ENCODE data around the gene STRBP. TPM values are rescaled to one million over a fixed set of nuclear protein-coding genes. Genes with fewer than 3 reads are reported as not detected.
"Not testable (repeated sequence)": the region's sequence is repeated elsewhere in the genome, so short reads cannot be mapped to it uniquely, and the experiment has no call there.

STRBP gene
- total RNA-seq, 2 donors from 2014 or later, result 77.2 to 83.3 TPM

DNA sequence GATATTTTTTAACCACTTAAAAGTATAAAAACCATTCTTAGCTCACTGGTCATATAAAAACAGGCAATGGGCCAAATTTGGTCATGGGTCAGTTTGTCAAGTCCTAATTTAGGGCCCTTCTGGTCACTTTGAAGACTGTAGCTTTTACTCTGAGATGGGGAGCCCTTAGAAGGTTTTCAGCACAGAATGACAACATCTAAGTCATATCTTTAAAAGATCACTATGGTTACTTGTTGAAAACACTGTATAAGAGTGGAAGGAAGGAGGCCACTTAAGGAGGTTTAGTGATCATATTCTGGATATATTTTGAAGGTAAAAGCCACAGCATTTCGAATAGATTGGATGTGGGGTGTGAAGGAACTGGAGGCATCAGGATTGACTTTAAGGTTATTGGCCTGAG is 76.7 kb downstream of the STRBP start:
- H3K9me3 Mint-ChIP-seq, result peaks cover 5% of the 10 kb centered on the region
- no peaks in the 10 kb centered on the region for H3K36me3 ChIP-seq (ENCODE audit: control insufficient read depth, insufficient read depth, low read length)
- peaks cover 9% of the 10 kb centered on the region for H3K36me3 Mint-ChIP-seq (ENCODE audit: low read depth)
- no peak overlapping the region for H3K9ac ChIP-seq (ENCODE audit: extremely low read depth, low read length, poor library complexity, severe bottlenecking)
- H3K27ac ChIP-seq (ENCODE audit: low read depth, low read length), result no peak overlapping the region
- peaks cover 11% of the 10 kb centered on the region for H3K9me3 ChIP-seq (ENCODE audit: control insufficient read depth, low read length)
- H3K4me3 ChIP-seq (ENCODE audit: low read length), result no peak overlapping the region
- H3K4me1 Mint-ChIP-seq, result peaks cover 4% of the 10 kb centered on the region
- H3K4me3 Mint-ChIP-seq, result no peak overlapping the region
- WGBS, 2 experiments (ENCODE audit: insufficient coverage in 1 of 2, insufficient read length in 1 of 2), result 79 to 100% methylated on average over 1 of the region's 1 CpG
- H3K27me3 ChIP-seq (ENCODE audit: control insufficient read depth, insufficient read depth, low read length, poor library complexity, severe bottlenecking), result no peaks in the 10 kb centered on the region
- no peak for DNase-seq
- H3K27me3 Mint-ChIP-seq (ENCODE audit: insufficient read depth), result no peaks in the 10 kb centered on the region
- TF ChIP-seq, protein P1, sequence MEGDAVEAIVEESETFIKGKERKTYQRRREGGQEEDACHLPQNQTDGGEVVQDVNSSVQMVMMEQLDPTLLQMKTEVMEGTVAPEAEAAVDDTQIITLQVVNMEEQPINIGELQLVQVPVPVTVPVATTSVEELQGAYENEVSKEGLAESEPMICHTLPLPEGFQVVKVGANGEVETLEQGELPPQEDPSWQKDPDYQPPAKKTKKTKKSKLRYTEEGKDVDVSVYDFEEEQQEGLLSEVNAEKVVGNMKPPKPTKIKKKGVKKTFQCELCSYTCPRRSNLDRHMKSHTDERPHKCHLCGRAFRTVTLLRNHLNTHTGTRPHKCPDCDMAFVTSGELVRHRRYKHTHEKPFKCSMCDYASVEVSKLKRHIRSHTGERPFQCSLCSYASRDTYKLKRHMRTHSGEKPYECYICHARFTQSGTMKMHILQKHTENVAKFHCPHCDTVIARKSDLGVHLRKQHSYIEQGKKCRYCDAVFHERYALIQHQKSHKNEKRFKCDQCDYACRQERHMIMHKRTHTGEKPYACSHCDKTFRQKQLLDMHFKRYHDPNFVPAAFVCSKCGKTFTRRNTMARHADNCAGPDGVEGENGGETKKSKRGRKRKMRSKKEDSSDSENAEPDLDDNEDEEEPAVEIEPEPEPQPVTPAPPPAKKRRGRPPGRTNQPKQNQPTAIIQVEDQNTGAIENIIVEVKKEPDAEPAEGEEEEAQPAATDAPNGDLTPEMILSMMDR (conservative IDR thresholded peaks at IDR 0.05), result no peak
- no peak overlapping the region for H3K27ac Mint-ChIP-seq
- H3K4me1 ChIP-seq (ENCODE audit: control insufficient read depth, insufficient read depth, low read length), result no peaks in the 10 kb centered on the region

DNA sequence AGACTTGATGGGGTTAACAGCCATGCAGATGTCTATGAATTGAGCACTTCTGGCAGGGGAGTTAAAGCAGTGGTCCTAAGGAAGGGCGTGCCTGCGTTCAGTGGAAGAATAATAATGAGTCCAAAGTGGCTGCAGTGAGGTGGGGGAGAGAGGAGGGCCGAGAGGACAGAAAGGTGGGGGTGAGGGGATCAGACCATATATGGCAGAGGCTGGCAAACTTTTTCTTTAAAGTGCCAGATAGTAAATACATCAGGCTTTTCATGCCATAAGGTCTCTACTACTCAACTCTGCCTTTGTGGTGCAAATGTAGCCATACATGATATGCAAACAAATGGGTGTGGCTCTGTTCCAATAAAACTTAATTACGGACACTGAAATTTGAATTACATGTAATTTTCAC is 77.1 kb downstream of the STRBP start:
- no peak overlapping the region for H3K4me3 ChIP-seq (ENCODE audit: low read length)
- no peak overlapping the region for H3K9ac ChIP-seq (ENCODE audit: extremely low read depth, low read length, poor library complexity, severe bottlenecking)
- H3K9me3 Mint-ChIP-seq, result peaks cover 5% of the 10 kb centered on the region
- H3K4me3 Mint-ChIP-seq, result no peak overlapping the region
- H3K27ac ChIP-seq (ENCODE audit: low read depth, low read length), result no peak overlapping the region
- WGBS, 2 experiments (ENCODE audit: insufficient coverage in 1 of 2, insufficient read length in 1 of 2), result 76 to 88% methylated on average over 2 to 4 of the region's 4 CpGs
- no peaks in the 10 kb centered on the region for H3K4me1 ChIP-seq (ENCODE audit: control insufficient read depth, insufficient read depth, low read length)
- no peaks in the 10 kb centered on the region for H3K27me3 ChIP-seq (ENCODE audit: control insufficient read depth, insufficient read depth, low read length, poor library complexity, severe bottlenecking)
- H3K4me1 Mint-ChIP-seq, result peaks cover 4% of the 10 kb centered on the region
- no peak overlapping the region for H3K27ac Mint-ChIP-seq
- peaks cover 9% of the 10 kb centered on the region for H3K36me3 Mint-ChIP-seq (ENCODE audit: low read depth)
- H3K9me3 ChIP-seq (ENCODE audit: control insufficient read depth, low read length), result peaks cover 11% of the 10 kb centered on the region
- TF ChIP-seq, protein P1 (conservative IDR thresholded peaks at IDR 0.05), result no peak
- DNase-seq, result no peak
- H3K27me3 Mint-ChIP-seq (ENCODE audit: insufficient read depth), result no peaks in the 10 kb centered on the region
- no peaks in the 10 kb centered on the region for H3K36me3 ChIP-seq (ENCODE audit: control insufficient read depth, insufficient read depth, low read length)

DNA sequence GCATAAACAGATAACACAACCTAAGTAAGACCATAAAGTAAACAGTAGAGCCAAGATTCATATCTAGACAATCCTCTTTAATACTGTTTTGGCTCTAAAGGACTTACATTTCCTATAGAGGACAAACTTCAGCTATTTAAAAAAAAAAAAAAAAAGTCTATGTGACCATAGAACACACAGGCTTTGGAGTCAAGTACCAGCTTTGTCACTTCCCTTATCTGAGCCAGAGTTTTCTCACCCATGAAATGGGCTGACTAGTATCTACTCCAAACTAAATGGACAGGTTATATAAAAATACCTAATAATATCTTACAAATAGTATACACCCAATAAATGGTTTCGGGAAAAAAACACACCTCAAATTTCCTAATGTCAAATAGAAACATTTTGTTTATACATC is 81.3 kb downstream of the STRBP start:
- peaks cover 19% of the 10 kb centered on the region for H3K36me3 Mint-ChIP-seq (ENCODE audit: low read depth)
- WGBS, 2 experiments (ENCODE audit: insufficient coverage in 1 of 2, insufficient read length in 1 of 2), result no CpG with 5 or more reads among the region's 1 CpG
- no peak for DNase-seq

DNA sequence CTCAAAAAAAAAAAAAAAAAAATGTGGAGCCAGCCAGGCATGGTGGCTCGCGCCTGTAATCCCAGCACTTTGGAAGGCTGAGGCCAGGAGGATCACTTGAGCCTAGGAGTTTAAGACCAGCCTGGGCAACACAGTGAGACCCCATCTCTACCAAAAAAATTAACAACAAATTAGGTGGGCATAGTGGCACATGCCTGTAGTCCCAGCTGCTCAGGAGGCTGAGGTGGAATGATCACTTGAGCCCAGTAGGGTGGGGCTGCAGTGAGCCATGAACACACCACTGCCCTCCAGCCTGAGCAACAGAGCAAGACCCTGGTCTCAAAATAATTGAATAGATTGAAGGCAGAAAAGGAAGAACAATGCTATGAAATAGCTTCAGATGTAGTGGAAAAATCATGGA is 82.4 kb downstream of the STRBP start:
- H3K27me3 Mint-ChIP-seq (ENCODE audit: insufficient read depth); H3K4me1 Mint-ChIP-seq: not testable (repeated sequence)

More for the DNA sequence above, 81.3 kb downstream of the STRBP start:
- H3K4me1 Mint-ChIP-seq, result peaks cover 4% of the 10 kb centered on the region
- TF ChIP-seq, protein P1 (conservative IDR thresholded peaks at IDR 0.05), result no peak
- Histone ChIP-seq H3K4me1 (ENCODE audit: control insufficient read depth, insufficient read depth, low read length) (no peaks in the 10 kb centered on the region), H3K36me3 (ENCODE audit: control insufficient read depth, insufficient read depth, low read length) (peaks cover 4% of the 10 kb centered on the region), H3K9me3 (ENCODE audit: control insufficient read depth, low read length) (peaks cover 11% of the 10 kb centered on the region), H3K27me3 (ENCODE audit: control insufficient read depth, insufficient read depth, low read length, poor library complexity, severe bottlenecking) (no peaks in the 10 kb centered on the region), H3K4me3 (ENCODE audit: low read length) (no peak overlapping the region), H3K27ac (ENCODE audit: low read depth, low read length) (no peak overlapping the region), H3K9ac (ENCODE audit: extremely low read depth, low read length, poor library complexity, severe bottlenecking) (no peak overlapping the region)
- H3K27me3 Mint-ChIP-seq (ENCODE audit: insufficient read depth), result no peaks in the 10 kb centered on the region
- H3K4me3 Mint-ChIP-seq, result no peak overlapping the region
- peaks cover 5% of the 10 kb centered on the region for H3K9me3 Mint-ChIP-seq
- H3K27ac Mint-ChIP-seq, result no peak overlapping the region

More for the DNA sequence above, 82.4 kb downstream of the STRBP start:
- H3K36me3 Mint-ChIP-seq (ENCODE audit: low read depth), result peaks cover 21% of the 10 kb centered on the region
- not testable (repeated sequence) for H3K27ac Mint-ChIP-seq; DNase-seq; H3K9me3 Mint-ChIP-seq; H3K9ac ChIP-seq (ENCODE audit: extremely low read depth, low read length, poor library complexity, severe bottlenecking); H3K4me3 Mint-ChIP-seq; H3K4me3 ChIP-seq (ENCODE audit: low read length); H3K27ac ChIP-seq (ENCODE audit: low read depth, low read length); H3K4me1 ChIP-seq (ENCODE audit: control insufficient read depth, insufficient read depth, low read length); H3K36me3 ChIP-seq (ENCODE audit: control insufficient read depth, insufficient read depth, low read length); H3K27me3 ChIP-seq (ENCODE audit: control insufficient read depth, insufficient read depth, low read length, poor library complexity, severe bottlenecking)
- 92% methylated on average over 2 of the region's 2 CpGs; no CpG with 5 or more reads in 1 of the 2 experiments for WGBS, 2 experiments (ENCODE audit: insufficient coverage in 1 of 2, insufficient read length in 1 of 2)
- H3K9me3 ChIP-seq (ENCODE audit: control insufficient read depth, low read length), result peaks cover 11% of the 10 kb centered on the region
